OCI-LY1 (cell line): Measurements from ENCODE around the gene LRFN2.

Source experiments
- H2AFZ ChIP-seq: fragments of 200-600 bp; sonication (generic), shearing (Covaris generic); 2 replicates; pipeline ENCODE4 v1.6.0; 2014; ENCODE audit warnings: antibody characterized with exemption, mild to moderate bottlenecking, low read length
- H3F3A ChIP-seq: fragments of 200-600 bp; sonication (generic), shearing (Covaris generic); 2 replicates; pipeline ENCODE4 v1.6.0; 2014; ENCODE audit warnings: mild to moderate bottlenecking, antibody characterized with exemption, low read length, moderate library complexity; ENCODE audit not compliant: insufficient read depth
- H3K27ac ChIP-seq: fragments of 200-600 bp; sonication (generic); 2 replicates; pipeline ENCODE4 v1.5.1; 2014; ENCODE audit warnings: low read length, mixed run types, mild to moderate bottlenecking, low read depth; ENCODE audit not compliant: poor library complexity, severe bottlenecking
- H3K27me3 ChIP-seq: fragments of 200-600 bp; sonication (generic); 2 replicates; pipeline ENCODE4 v1.6.0; 2014; ENCODE audit warnings: antibody characterized with exemption, mild to moderate bottlenecking, low read length, moderate library complexity; ENCODE audit not compliant: insufficient read depth
- H3K36me3 ChIP-seq: fragments of 200-600 bp; sonication (generic); 2 replicates; pipeline ENCODE4 v1.6.1; 2014; ENCODE audit warnings: mild to moderate bottlenecking, antibody characterized with exemption, low read length, moderate library complexity, mixed read lengths; ENCODE audit not compliant: insufficient read depth
- H3K4me1 ChIP-seq: fragments of 200-600 bp; sonication (generic); 2 replicates; pipeline ENCODE4 v1.5.1; 2014; ENCODE audit warnings: mild to moderate bottlenecking, low read length, moderate library complexity; ENCODE audit not compliant: insufficient read depth, severe bottlenecking
- H3K4me2 ChIP-seq: fragments of 200-600 bp; sonication (generic), shearing (Covaris generic); 2 replicates; pipeline ENCODE4 v1.6.1; 2014; ENCODE audit warnings: low read length
- H3K4me3 ChIP-seq: fragments of 200-600 bp; sonication (generic); 2 replicates; pipeline ENCODE4 v1.5.1; 2014; ENCODE audit warnings: low read length, low read depth, mild to moderate bottlenecking, mixed read lengths; ENCODE audit not compliant: poor library complexity, severe bottlenecking
- H3K79me2 ChIP-seq: fragments of 200-600 bp; shearing (Covaris generic); 2 replicates; pipeline ENCODE4 v1.6.1; 2016; ENCODE audit warnings: mixed run types, low read length, mixed read lengths; ENCODE audit not compliant: insufficient read depth
- H3K9ac ChIP-seq: fragments of 200-600 bp; sonication (generic), shearing (Covaris generic); 2 replicates; pipeline ENCODE4 v1.6.1; 2014; ENCODE audit warnings: mild to moderate bottlenecking, low read length, mixed read lengths
- H3K9me2 ChIP-seq: fragments of 200-600 bp; sonication (generic), shearing (Covaris generic); 2 replicates; pipeline ENCODE4 v1.6.1; 2014; ENCODE audit warnings: low read depth, mild to moderate bottlenecking, low read length, mixed read lengths
- H3K9me3 ChIP-seq: fragments of 200-600 bp; shearing (Covaris generic); 2 replicates; pipeline ENCODE4 v1.6.1; 2014; ENCODE audit warnings: low read length, mixed read lengths
- H4K20me1 ChIP-seq: fragments of 200-600 bp; sonication (generic), shearing (Covaris generic); 2 replicates; pipeline ENCODE4 v1.6.0; 2016; ENCODE audit warnings: mild to moderate bottlenecking, low read length; ENCODE audit not compliant: insufficient read depth
- EZH2 ChIP-seq: fragments of 200-600 bp; sonication (generic), shearing (Covaris generic); IDR thresholded peaks from 2 replicates; pipeline ENCODE4 v1.8.0; 2017; ENCODE audit warnings: borderline replicate concordance, mixed run types, mild to moderate bottlenecking, antibody characterized with exemption, low read length, moderate library complexity, mixed read lengths
- TF ChIP-seq, protein P1 (sequence below): fragments of 200-600 bp; sonication (generic), shearing (Covaris generic); IDR thresholded peaks from 2 replicates; pipeline ENCODE4 v1.5.1; 2017; ENCODE audit warnings: mild to moderate bottlenecking, antibody characterized with exemption, low read length, moderate library complexity, mixed read lengths

The LRFN2 gene

DNA sequence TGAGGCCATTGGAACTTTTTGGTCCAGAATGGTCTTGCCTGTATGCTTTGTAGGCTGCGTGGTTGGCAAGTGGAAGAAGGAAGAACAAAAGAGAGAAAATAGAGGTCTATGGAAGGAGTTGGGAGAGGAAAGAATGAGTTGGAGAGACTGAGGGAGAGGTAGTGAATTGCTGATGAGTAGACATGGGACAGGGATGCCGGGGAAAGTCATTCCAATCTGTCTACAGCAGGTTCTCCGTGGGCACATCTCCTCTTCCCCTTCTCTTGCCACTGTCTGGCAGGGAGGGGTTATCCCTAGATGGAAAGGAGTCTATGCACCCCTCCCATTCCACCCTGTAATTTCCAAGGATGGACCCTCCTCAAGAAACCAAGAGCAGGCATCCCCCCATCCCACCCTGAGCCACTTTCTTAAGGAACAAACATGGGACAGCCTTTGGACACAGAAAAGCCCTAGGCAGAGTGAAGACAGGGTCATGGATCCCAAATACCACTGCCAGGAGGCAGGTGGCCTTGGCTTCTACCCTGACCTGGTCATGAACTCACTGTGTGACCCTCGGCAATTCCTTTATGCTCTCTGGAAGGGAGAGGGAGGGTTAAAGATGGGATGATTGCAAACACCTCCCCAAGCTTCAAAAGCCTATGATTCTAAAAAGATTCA lies 196.9 kb downstream of the LRFN2 start:
- Histone ChIP-seq H4K20me1 (no peaks in the 10 kb centered on the region), H3K9me3 (no peaks in the 10 kb centered on the region), H3K4me1 (no peaks in the 10 kb centered on the region), H3K4me2 (no peak overlapping the region), H3K4me3 (no peak overlapping the region), H3K9ac (no peak overlapping the region), H3F3A (no peaks in the 10 kb centered on the region), H2AFZ (no peak overlapping the region), H3K36me3 (no peaks in the 10 kb centered on the region), H3K9me2 (no peaks in the 10 kb centered on the region), H3K27ac (no peak overlapping the region), H3K27me3 (no peaks in the 10 kb centered on the region), H3K79me2 (no peaks in the 10 kb centered on the region)
- TF ChIP-seq, protein P1, sequence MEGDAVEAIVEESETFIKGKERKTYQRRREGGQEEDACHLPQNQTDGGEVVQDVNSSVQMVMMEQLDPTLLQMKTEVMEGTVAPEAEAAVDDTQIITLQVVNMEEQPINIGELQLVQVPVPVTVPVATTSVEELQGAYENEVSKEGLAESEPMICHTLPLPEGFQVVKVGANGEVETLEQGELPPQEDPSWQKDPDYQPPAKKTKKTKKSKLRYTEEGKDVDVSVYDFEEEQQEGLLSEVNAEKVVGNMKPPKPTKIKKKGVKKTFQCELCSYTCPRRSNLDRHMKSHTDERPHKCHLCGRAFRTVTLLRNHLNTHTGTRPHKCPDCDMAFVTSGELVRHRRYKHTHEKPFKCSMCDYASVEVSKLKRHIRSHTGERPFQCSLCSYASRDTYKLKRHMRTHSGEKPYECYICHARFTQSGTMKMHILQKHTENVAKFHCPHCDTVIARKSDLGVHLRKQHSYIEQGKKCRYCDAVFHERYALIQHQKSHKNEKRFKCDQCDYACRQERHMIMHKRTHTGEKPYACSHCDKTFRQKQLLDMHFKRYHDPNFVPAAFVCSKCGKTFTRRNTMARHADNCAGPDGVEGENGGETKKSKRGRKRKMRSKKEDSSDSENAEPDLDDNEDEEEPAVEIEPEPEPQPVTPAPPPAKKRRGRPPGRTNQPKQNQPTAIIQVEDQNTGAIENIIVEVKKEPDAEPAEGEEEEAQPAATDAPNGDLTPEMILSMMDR, result no peak
- TF ChIP-seq EZH2, result no peak

DNA sequence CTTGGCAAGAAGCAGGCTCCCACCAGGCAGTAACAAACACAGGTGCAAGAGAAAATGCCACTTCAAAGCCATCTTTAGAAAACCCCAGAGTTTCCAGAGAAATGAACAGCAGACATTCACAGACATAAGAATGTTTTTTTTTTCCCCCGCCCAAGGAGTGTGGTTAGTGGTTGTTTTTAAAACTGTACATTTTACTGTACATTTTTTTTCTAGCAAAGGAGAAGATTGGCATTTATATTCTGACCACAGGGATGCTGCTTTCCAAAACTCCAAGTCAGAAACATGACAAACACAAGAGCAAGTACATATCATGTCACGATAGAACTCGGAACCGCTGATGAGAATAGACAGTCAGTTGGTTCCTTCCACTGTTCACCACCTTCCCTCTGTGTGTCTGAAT lies 197.9 kb downstream of the LRFN2 start:
- H3K27ac ChIP-seq, result no peak overlapping the region
- H3K79me2 ChIP-seq, result no peaks in the 10 kb centered on the region
- no peaks in the 10 kb centered on the region for H3K9me2 ChIP-seq
- H3K4me1 ChIP-seq, result no peaks in the 10 kb centered on the region
- H3K9ac ChIP-seq, result no peak overlapping the region
- H3K4me3 ChIP-seq, result no peak overlapping the region
- no peaks in the 10 kb centered on the region for H4K20me1 ChIP-seq
- no peaks in the 10 kb centered on the region for H3K9me3 ChIP-seq
- no peaks in the 10 kb centered on the region for H3K36me3 ChIP-seq
- no peaks in the 10 kb centered on the region for H3K27me3 ChIP-seq
- H3F3A ChIP-seq, result no peaks in the 10 kb centered on the region
- no peak overlapping the region for H2AFZ ChIP-seq
- no peak overlapping the region for H3K4me2 ChIP-seq
- TF ChIP-seq EZH2, result no peak
- TF ChIP-seq, protein P1, result no peak

DNA sequence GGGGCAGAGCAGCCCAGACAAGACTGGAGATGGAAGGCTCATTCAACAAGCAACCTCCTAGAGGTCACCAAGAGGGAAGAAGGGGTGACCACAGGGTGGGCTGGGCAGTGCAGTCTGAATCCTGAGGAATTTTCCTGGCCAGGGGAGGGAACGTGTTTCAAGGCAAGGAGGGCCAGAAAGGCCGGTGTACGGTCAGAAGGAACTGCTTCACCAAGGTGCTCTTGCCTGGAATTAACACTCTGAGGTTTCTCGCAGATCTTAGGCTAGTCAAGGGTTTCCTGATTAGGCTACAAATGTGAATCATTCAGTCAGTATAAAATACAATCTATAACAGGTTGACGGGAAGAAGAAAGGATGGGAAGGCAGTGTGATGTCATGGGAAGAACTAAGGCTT lies 199.3 kb downstream of the LRFN2 start:
- no peaks in the 10 kb centered on the region for H3K79me2 ChIP-seq
- no peaks in the 10 kb centered on the region for H4K20me1 ChIP-seq
- H3F3A ChIP-seq, result no peaks in the 10 kb centered on the region
- no peaks in the 10 kb centered on the region for H3K9me3 ChIP-seq
- H3K36me3 ChIP-seq, result no peaks in the 10 kb centered on the region
- H3K9me2 ChIP-seq, result no peaks in the 10 kb centered on the region
- no peak overlapping the region for H3K4me2 ChIP-seq
- TF ChIP-seq, protein P1, result no peak
- TF ChIP-seq EZH2, result no peak
- no peaks in the 10 kb centered on the region for H3K27me3 ChIP-seq
- no peaks in the 10 kb centered on the region for H3K4me1 ChIP-seq
- H3K27ac ChIP-seq, result no peak overlapping the region
- H3K4me3 ChIP-seq, result no peak overlapping the region
- no peak overlapping the region for H3K9ac ChIP-seq
- H2AFZ ChIP-seq, result no peak overlapping the region
